Astrocyte (in vitro differentiated cells and primary cell): ENCODE data around the gene OLFML3.

Experiments used
- EZH2 ChIP-seq: IDR thresholded peaks from 2 replicates; pipeline ENCODE4 v1.6.1; 2012; ENCODE audit warnings: mild to moderate bottlenecking, low read length, inconsistent platforms; ENCODE audit not compliant: insufficient read depth
- TF ChIP-seq, protein P1 (sequence below): IDR thresholded peaks from 2 replicates; pipeline ENCODE4 v1.5.1; 2011; ENCODE audit warnings: low read depth, mild to moderate bottlenecking, inconsistent platforms, low read length, moderate library complexity; ENCODE audit not compliant: insufficient read depth

GRCh38 chr1:113976609-113977278 lies 2.5 kb upstream of the OLFML3 start:
- TF ChIP-seq, protein P1, sequence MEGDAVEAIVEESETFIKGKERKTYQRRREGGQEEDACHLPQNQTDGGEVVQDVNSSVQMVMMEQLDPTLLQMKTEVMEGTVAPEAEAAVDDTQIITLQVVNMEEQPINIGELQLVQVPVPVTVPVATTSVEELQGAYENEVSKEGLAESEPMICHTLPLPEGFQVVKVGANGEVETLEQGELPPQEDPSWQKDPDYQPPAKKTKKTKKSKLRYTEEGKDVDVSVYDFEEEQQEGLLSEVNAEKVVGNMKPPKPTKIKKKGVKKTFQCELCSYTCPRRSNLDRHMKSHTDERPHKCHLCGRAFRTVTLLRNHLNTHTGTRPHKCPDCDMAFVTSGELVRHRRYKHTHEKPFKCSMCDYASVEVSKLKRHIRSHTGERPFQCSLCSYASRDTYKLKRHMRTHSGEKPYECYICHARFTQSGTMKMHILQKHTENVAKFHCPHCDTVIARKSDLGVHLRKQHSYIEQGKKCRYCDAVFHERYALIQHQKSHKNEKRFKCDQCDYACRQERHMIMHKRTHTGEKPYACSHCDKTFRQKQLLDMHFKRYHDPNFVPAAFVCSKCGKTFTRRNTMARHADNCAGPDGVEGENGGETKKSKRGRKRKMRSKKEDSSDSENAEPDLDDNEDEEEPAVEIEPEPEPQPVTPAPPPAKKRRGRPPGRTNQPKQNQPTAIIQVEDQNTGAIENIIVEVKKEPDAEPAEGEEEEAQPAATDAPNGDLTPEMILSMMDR, result peak; percentile 76
- no peak for TF ChIP-seq EZH2
